ENCODE results near the gene SLC6A15.

The SLC6A15 gene

GRCh38 chr12:84874125-84874824, 38.3 kb downstream of the SLC6A15 start:
- peak in 1 of 2 donors; percentile 49 for DNase-seq

GRCh38 chr12:84862186-84862585, 50.4 kb downstream of the SLC6A15 start:
- DNase-seq: no peak

- DNase-seq: no peak
These were observed 51.9 kb downstream of the SLC6A15 start for GRCh38 chr12:84860718-84861117.

- no peak for DNase-seq
These were observed 53.8 kb downstream of the SLC6A15 start for GRCh38 chr12:84858796-84859195.

GRCh38 chr12:84857525-84858208, 54.9 kb downstream of the SLC6A15 start:
- DNase-seq: no peak

- DNase-seq: no peak
These were observed 56.3 kb downstream of the SLC6A15 start for GRCh38 chr12:84856156-84856900.

- no peak for DNase-seq
These were observed 68.9 kb downstream of the SLC6A15 start for GRCh38 chr12:84843593-84844144.

GRCh38 chr12:84842406-84843013, 70.1 kb downstream of the SLC6A15 start:
- peak in 1 of 2 donors; percentile 37 for DNase-seq

GRCh38 chr12:84841591-84841990, 71.0 kb downstream of the SLC6A15 start:
- no peak for DNase-seq

GRCh38 chr12:84840356-84840755, 72.2 kb downstream of the SLC6A15 start:
- DNase-seq: no peak

GRCh38 chr12:84826925-84827324, 85.7 kb downstream of the SLC6A15 start:
- no peak for DNase-seq

- no peak for DNase-seq
These were observed 87.5 kb downstream of the SLC6A15 start for GRCh38 chr12:84825149-84825548.

GRCh38 chr12:84822525-84822924, 90.1 kb downstream of the SLC6A15 start:
- DNase-seq: no peak

GRCh38 chr12:84816916-84817695, 95.5 kb downstream of the SLC6A15 start:
- no peak for DNase-seq

GRCh38 chr12:84814664-84815245, 97.8 kb downstream of the SLC6A15 start:
- DNase-seq: no peak

- no peak for DNase-seq
These were observed 98.6 kb downstream of the SLC6A15 start for GRCh38 chr12:84813780-84814663.

- DNase-seq: no peak
These were observed 101.3 kb downstream of the SLC6A15 start for GRCh38 chr12:84811291-84811690.

- no peak for DNase-seq
These were observed 102.0 kb downstream of the SLC6A15 start for GRCh38 chr12:84810611-84811010.
